Liver (tissue), 9 donors: ENCODE results near the gene NGLY1. TPM values are rescaled to one million over a fixed set of nuclear protein-coding genes. Genes with fewer than 3 reads are reported as not detected.

ENCODE experiments used
- DNase-seq: peaks from one replicate; pipeline ENCODE4 v3.0.0-alpha.2; 2017; ENCODE audit warnings: low spot score
- H3K27ac ChIP-seq, 2 donors: one replicate each; pipeline ENCODE4 v1.7.0; 2013; ENCODE audit warnings: inconsistent platforms in 2 of 2, low read length in 2 of 2, control low read depth in 1 of 2, low read depth in 1 of 2, mild to moderate bottlenecking in 1 of 2
- H3K27me3 ChIP-seq, 4 donors: one replicate each; pipeline versions ENCODE4 v1.6.1 to v1.7.0; 2013; ENCODE audit warnings: low read length in 3 of 4, inconsistent platforms in 1 of 4, mild to moderate bottlenecking in 1 of 4, moderate library complexity in 1 of 4; ENCODE audit not compliant: control insufficient read depth in 4 of 4, insufficient read depth in 4 of 4
- H3K36me3 ChIP-seq, 4 donors: one replicate each; pipeline versions ENCODE4 v1.6.1 to v1.7.0; 2013; ENCODE audit warnings: low read length in 3 of 4, mild to moderate bottlenecking in 3 of 4, low read depth in 1 of 4, moderate library complexity in 1 of 4; ENCODE audit not compliant: control insufficient read depth in 4 of 4, insufficient read depth in 3 of 4
- H3K4me1 ChIP-seq, 4 donors: one replicate each; pipeline versions ENCODE4 v1.6.1 to v1.7.0; 2013; ENCODE audit warnings: low read length in 3 of 4, mild to moderate bottlenecking in 3 of 4, moderate library complexity in 1 of 4; ENCODE audit not compliant: control insufficient read depth in 4 of 4, insufficient read depth in 4 of 4
- H3K4me3 ChIP-seq, 3 donors: one replicate each; pipeline versions ENCODE4 v1.6.1 to v1.7.0; 2013; ENCODE audit warnings: low read length in 3 of 3, control low read depth in 1 of 3, low read depth in 1 of 3, mild to moderate bottlenecking in 1 of 3
- H3K9ac ChIP-seq, 2 donors: one replicate each; pipeline ENCODE4 v1.7.0; 2013; ENCODE audit warnings: low read length in 2 of 2, mild to moderate bottlenecking in 2 of 2, moderate library complexity in 2 of 2, control low read depth in 1 of 2, low read depth in 1 of 2
- H3K9me3 ChIP-seq, 4 donors: one replicate each; pipeline versions ENCODE4 v1.6.1 to v1.7.0; 2013; ENCODE audit warnings: low read length in 3 of 4; ENCODE audit not compliant: control insufficient read depth in 4 of 4
- ATF3 ChIP-seq: IDR thresholded peaks from 2 replicates; pipeline ENCODE4 v1.6.1; 2016; ENCODE audit warnings: antibody characterized with exemption
- CTCF ChIP-seq: fragments of 150-350 bp; IDR thresholded peaks from 2 replicates; pipeline ENCODE4 v1.5.1; 2017; ENCODE audit warnings: improper control_type of control experiment, low read depth, low read length; ENCODE audit not compliant: missing input control
- EGR1 ChIP-seq, 2 donors: IDR thresholded peaks; 2 replicates each; pipeline ENCODE4 v1.6.1; 2016 to 2018; ENCODE audit warnings: antibody characterized with exemption in 2 of 2, low read depth in 2 of 2
- FOXA1 ChIP-seq: IDR thresholded peaks from 2 replicates; pipeline ENCODE4 v1.6.1; 2016; ENCODE audit warnings: antibody characterized with exemption
- FOXA2 ChIP-seq: IDR thresholded peaks from 2 replicates; pipeline ENCODE4 v1.6.1; 2016; ENCODE audit warnings: antibody characterized with exemption
- GABPA ChIP-seq, 2 donors: IDR thresholded peaks in 1 of 2; conservative IDR thresholded peaks in 1 of 2; 2 replicates each; pipeline ENCODE4 v1.6.1; 2016; ENCODE audit warnings: antibody characterized with exemption in 2 of 2, mild to moderate bottlenecking in 1 of 2, moderate library complexity in 1 of 2
- HNF4A ChIP-seq, 2 donors: conservative IDR thresholded peaks; 2 replicates each; pipeline ENCODE4 v1.6.1; 2016; ENCODE audit warnings: antibody characterized with exemption in 2 of 2, mild to moderate bottlenecking in 2 of 2
- HNF4G ChIP-seq: IDR thresholded peaks from 2 replicates; pipeline ENCODE4 v1.6.1; 2016; ENCODE audit warnings: antibody characterized with exemption
- JUND ChIP-seq, 2 donors: IDR thresholded peaks; 2 replicates each; pipeline ENCODE4 v1.6.1; 2016; ENCODE audit warnings: antibody characterized with exemption in 2 of 2
- MAX ChIP-seq: IDR thresholded peaks from 2 replicates; pipeline ENCODE4 v1.6.1; 2016; ENCODE audit warnings: antibody characterized with exemption
- NR2F2 ChIP-seq: IDR thresholded peaks from 2 replicates; pipeline ENCODE4 v1.6.1; 2016; ENCODE audit warnings: antibody characterized with exemption
- RAD21 ChIP-seq, 2 donors: IDR thresholded peaks; 2 replicates each; pipeline ENCODE4 v1.6.1; 2016; ENCODE audit warnings: antibody characterized with exemption in 2 of 2, mild to moderate bottlenecking in 2 of 2
- REST ChIP-seq: IDR thresholded peaks from 2 replicates; pipeline ENCODE4 v1.6.1; 2016; ENCODE audit warnings: antibody characterized with exemption, mild to moderate bottlenecking
- RXRA ChIP-seq, 2 donors: IDR thresholded peaks; 2 replicates each; pipeline ENCODE4 v1.6.1; 2017 to 2018; ENCODE audit warnings: antibody characterized with exemption in 2 of 2, mild to moderate bottlenecking in 1 of 2
- SP1 ChIP-seq: IDR thresholded peaks from 2 replicates; pipeline ENCODE4 v1.6.1; 2018; ENCODE audit warnings: antibody characterized with exemption, mild to moderate bottlenecking
- TAF1 ChIP-seq: conservative IDR thresholded peaks from 2 replicates; pipeline ENCODE4 v1.6.1; 2016; ENCODE audit warnings: antibody characterized with exemption, mild to moderate bottlenecking
- YY1 ChIP-seq: IDR thresholded peaks from 2 replicates; pipeline ENCODE4 v1.6.1; 2016; ENCODE audit warnings: antibody characterized with exemption, mild to moderate bottlenecking
- ZBTB33 ChIP-seq: IDR thresholded peaks from 2 replicates; pipeline ENCODE4 v1.6.1; 2016; ENCODE audit warnings: antibody characterized with exemption
- WGBS: extraction: QIAGEN DNeasy Blood & Tissue Kit; methylation state at CpG from one replicate; pipeline ENCODE4 v1.1.7; 2013; 5-methylcytosine and 5-hydroxymethylcytosine counted together
- polyA plus RNA-seq, 2 donors: library from polyadenylated mRNA; stranded (reverse) in 1 of 2; unstranded in 1 of 2; fragments of 200-250 nt in 1 of 2; fragments of >200 nt in 1 of 2; fragmentation: Nextera tagmentation in 1 of 2; extraction: Ambion mirVana in 1 of 2; gene quantifications; one replicate each; pipeline versions ENCODE4 v1.2.1 to v1.2.3, GENCODE V29; 2013 to 2015
- total RNA-seq, 2 donors: library from RNA; depleted of rRNA; stranded (reverse); fragments of >200 nt; gene quantifications; one replicate each; pipeline ENCODE4 v1.2.3, GENCODE V29; 2014
- donor health status: healthy.
- donor health status: healthy.
- donor health status: healthy.
- donor health status: healthy.
- donor health status: healthy.

The NGLY1 gene
- total and polyA plus RNA-seq, 4 donors: 13.3 to 31.5 (median 23.9) TPM

GRCh38 chr3:25789209-25789595, 6.0 kb upstream of the NGLY1 start:
- H3K36me3 ChIP-seq: peaks cover 0 to 4% (median 0%) of the 10 kb centered on the region in 4 donors
- DNase-seq: no peak
- H3K27me3 ChIP-seq: no peaks in the 10 kb centered on the region
- H3K9ac ChIP-seq: peak overlapping the region; percentile 83 to 99
- H3K4me1 ChIP-seq: peaks cover 0 to 18% (median 9%) of the 10 kb centered on the region in 4 donors
- no peaks in the 10 kb centered on the region for H3K9me3 ChIP-seq
- H3K27ac ChIP-seq: peak overlapping the region; percentile 86 to 91
- TF ChIP-seq TAF1 (no peak), ZBTB33 (no peak), EGR1 (IDR thresholded peaks at IDR 0.05; ENCODE audit: low read depth in 2 of 2) (no peak), RXRA (IDR thresholded peaks at IDR 0.05) (no peak), RAD21 (IDR thresholded peaks at IDR 0.05) (no peak), YY1 (no peak), FOXA2 (no peak), SP1 (no peak), FOXA1 (no peak), HNF4G (no peak), ATF3 (no peak), GABPA (IDR thresholded peaks at IDR 0.05 in 1 of 2, conservative IDR thresholded peaks at IDR 0.05 in 1 of 2) (no peak), NR2F2 (no peak), JUND (IDR thresholded peaks at IDR 0.05) (no peak), HNF4A (conservative IDR thresholded peaks at IDR 0.05) (no peak)
- WGBS: 16% methylated on average over 2 of the region's 2 CpGs
- H3K4me3 ChIP-seq: peak overlapping the region; percentile 54 to 86 (median 77)

- Histone ChIP-seq H3K4me3 (no peak overlapping the region), H3K9me3 (no peaks in the 10 kb centered on the region), H3K27me3 (no peaks in the 10 kb centered on the region), H3K36me3 (peaks cover 0 to 3% (median 0%) of the 10 kb centered on the region in 4 donors), H3K4me1 (peaks cover 0 to 22% (median 10%) of the 10 kb centered on the region in 4 donors), H3K27ac (no peak overlapping the region), H3K9ac (peak overlapping the region in 1 of 2 donors; percentile 18)
- DNase-seq: no peak
- TF ChIP-seq SP1 (no peak), EGR1 (IDR thresholded peaks at IDR 0.05; ENCODE audit: low read depth in 2 of 2) (no peak), RXRA (IDR thresholded peaks at IDR 0.05) (no peak), RAD21 (IDR thresholded peaks at IDR 0.05) (no peak), HNF4G (no peak), YY1 (no peak), CTCF (no peak), MAX (no peak), GABPA (IDR thresholded peaks at IDR 0.05 in 1 of 2, conservative IDR thresholded peaks at IDR 0.05 in 1 of 2) (no peak), FOXA2 (no peak), TAF1 (no peak), FOXA1 (no peak), REST (no peak), ZBTB33 (no peak)
- WGBS: 86% methylated on average over 3 of the region's 3 CpGs
These were observed 4.4 kb upstream of the NGLY1 start for GRCh38 chr3:25787689-25788088.
